GM18867 (cell line): ENCODE results near the gene PXK.

ENCODE experiments used
- ATAC-seq: cut with Tn5 transposase; IDR thresholded peaks from one replicate; pipeline ENCODE4 v1.9.1; 2021; ENCODE audit warnings: mild to moderate bottlenecking, moderate library complexity; ENCODE audit not compliant: unreplicated experiment

PXK gene

DNA sequence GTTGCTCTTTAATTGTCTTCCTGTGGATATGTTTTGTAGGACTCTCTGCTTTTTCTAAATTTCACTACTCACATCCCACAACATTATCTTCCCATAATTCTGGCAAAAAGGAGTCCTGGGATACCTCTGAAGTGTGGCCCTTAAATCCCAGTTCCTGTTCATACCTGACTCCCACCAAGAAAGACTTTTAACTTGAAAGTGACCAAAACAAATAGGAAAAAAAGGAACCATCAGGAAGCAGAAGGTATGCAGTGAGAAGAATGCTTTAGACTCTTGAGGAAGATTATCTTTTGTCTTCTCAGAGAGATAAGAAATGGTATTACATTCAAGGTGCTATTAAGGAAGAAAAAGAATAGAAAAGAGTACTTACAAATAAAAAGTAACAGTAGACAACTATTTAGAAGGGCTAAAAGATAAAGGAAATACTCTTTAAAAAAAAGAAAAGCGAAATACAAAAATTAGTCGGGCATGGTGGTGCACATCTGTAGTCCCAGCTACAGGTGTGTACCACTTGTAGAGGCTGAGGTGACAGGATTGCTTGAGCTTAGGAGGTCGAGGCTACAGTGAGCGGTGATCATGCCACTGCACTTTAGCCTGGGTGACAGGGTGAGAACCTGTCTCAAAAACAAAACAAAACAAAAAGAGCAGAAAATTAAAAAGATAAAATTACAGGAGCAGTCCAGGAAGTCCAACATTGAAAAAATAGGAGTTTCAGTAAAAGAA is 46.8 kb downstream of the PXK start:
- ATAC-seq: no peak

GRCh38 chr3:58383476-58383875 is 50.8 kb downstream of the PXK start:
- no peak for ATAC-seq

DNA sequence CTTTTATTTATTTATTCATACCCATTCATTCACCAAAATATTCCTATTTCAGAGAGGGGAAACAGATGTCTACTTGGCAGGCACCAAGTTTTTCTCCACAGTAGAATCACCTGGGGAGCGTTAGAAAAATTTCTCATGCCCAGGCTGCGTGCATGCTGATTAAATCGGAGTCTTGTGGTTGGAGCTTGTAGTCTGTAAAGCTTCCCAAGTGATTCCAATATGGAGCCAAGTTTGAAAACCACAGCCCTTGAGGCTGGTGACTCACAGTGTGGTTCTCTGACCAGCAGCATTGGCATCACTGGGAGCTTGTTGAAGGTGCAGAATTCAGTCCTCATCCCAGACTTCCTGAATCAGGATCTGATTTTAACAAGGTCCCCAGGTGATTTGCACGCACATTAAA is 51.2 kb downstream of the PXK start:
- no peak for ATAC-seq

DNA sequence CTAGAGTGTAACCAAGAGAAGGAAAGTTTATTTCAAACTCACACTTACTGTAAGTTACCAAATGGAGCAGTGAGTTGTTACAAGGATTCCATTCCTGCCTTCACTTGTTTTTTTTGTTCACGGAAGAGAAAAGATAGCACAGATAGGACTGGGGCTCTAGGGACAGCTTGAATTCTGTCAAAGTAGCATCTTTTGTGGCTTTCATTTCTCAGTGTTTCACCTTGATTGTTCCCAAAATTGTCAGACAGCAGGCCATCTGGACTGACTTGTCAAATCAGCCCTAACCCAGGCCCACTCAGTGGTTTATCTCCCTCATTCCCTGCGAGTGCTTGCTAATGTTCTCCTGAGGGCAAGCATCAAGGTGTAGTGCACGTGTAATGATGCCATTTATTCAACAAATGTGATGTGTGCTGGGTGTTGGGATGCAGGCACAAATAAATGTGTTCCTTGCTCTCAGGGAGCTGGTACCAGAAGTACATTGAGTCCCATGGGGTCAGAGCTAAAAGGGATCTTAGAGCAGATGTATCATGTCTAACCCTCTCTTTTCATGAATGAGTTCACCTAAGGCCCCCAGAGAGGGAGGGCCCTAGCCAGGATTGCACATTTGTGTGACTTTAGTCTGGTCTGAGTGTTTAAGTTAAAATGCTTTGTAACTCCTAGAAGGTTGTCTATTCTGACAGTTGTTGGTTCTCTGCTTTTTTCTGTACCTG is 51.8 kb downstream of the PXK start:
- no peak for ATAC-seq

GRCh38 chr3:58386626-58387365 is 54.1 kb downstream of the PXK start:
- no peak for ATAC-seq

- no peak for ATAC-seq
These were observed 55.2 kb downstream of the PXK start for GRCh38 chr3:58387650-58388546.

DNA sequence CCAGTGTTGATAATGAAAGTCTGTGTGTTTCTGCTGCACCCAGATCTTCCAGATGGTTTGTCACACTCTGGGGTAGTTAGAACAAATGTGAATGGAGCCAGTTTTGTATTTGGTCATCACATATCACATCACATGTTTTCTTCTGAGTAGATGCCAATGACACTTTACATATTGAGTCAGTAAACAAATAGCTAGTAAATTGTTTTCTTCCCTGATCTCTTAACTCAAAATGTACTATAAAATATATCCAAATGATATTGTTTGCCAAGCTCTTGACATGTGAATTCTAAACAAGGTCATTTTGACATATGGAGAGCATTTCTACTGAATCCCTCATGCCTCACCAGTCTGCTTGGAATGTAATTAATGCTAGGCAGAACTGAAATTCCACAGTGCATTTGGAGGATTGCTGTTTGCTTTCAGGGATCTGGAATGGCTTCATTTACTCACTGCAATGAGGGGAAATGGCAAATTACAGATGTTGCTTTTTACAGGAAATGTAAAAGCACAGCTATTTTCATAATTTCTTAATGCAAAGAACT is 55.9 kb downstream of the PXK start:
- no peak for ATAC-seq

- ATAC-seq: no peak
These were observed 58.6 kb downstream of the PXK start for GRCh38 chr3:58391156-58391865.

DNA sequence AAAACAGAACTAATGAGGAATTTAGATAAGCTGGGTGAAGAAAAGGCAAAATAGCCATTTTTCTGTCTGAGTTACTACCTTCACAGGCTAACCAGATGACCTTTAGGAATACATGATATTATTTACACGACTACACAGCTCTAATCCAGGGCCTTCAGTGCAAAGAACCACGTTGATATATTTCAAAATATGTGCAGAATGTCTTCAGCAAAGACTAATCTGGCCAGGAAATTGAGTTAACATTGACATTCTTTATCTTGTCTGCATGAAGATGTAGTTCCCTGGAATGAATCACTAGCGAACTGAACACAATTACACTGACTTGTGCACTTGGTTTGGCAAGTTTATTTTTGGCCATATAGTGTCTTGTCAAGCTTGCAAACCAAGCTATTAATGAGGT is 59.5 kb downstream of the PXK start:
- no peak for ATAC-seq

GRCh38 chr3:58394339-58394738 is 61.6 kb downstream of the PXK start:
- ATAC-seq: no peak

DNA sequence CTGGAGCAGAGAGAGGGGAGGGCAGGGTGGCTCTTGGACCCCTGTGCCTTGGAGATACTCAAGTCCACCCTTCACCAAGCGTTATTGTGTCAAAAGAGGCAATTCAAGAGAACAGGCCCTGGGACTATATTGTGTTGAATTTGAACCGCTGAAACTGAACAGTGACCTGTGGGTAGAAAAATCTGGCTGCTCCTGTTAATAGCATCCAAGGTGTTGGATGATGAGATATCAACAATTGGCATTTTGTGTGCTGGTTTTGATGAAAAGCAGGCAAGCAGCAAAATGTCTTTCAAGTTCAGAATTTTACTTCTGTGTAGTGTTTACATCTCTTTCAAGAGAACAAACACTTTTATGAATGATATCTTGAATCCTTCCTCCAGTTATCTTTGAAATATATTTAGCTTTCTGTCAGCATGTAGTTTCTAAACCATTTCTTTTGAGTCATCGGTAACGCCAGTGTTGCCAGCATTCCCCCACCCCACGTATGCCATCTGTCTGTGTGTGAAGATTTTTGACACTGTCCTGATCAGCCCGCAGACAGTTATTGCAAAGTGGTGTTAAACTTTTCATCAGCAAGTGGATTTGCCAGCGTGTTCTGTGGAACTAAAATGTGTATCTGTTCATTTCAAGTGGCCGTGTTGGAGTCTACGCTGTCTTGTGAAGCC is 66.1 kb downstream of the PXK start:
- no peak for ATAC-seq

- ATAC-seq: no peak
These were observed 70.9 kb downstream of the PXK start for GRCh38 chr3:58403513-58404109.

- no peak for ATAC-seq
These were observed 71.7 kb downstream of the PXK start for GRCh38 chr3:58404396-58404795.

DNA sequence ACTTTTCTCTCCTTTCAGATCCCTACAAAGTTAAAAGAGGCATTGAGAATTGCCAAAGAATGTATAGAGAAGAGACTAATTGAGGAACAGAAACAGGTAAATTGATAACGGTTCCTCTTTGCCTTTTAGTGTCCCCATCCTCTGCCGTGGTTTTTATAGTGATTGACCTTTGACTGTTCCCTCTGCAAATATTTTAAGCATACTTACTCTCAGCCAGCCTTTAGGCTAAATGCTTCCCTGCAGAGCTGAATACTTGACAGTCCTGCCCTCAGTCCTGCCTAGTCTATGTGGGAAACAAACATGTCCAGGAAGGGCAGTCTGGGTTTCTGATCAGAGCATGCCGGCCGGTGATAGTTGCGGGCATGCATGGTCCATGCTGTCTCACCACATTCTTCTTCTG is 76.2 kb downstream of the PXK start:
- ATAC-seq: no peak

DNA sequence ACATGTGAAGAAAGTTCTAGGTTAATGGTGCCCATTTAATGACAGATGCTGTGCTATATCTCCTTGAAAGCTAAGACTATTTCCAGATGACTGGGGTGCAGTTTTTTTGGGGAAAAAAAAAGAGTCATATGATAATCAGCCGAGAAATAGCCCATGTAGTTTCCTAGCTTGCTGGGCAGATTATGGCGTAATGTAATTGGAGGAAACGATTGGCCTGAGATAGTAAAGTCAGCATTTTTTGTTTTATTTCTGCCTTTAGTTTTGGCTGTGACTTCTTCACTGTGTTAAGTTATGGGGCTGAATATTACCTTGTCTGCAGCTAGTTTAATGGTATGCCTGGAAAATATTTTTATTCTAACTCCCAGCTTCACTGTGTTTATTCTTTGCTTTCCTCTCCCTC is 77.0 kb downstream of the PXK start:
- ATAC-seq: no peak

- ATAC-seq: no peak
These were observed 78.3 kb downstream of the PXK start for GRCh38 chr3:58411036-58411435.

DNA sequence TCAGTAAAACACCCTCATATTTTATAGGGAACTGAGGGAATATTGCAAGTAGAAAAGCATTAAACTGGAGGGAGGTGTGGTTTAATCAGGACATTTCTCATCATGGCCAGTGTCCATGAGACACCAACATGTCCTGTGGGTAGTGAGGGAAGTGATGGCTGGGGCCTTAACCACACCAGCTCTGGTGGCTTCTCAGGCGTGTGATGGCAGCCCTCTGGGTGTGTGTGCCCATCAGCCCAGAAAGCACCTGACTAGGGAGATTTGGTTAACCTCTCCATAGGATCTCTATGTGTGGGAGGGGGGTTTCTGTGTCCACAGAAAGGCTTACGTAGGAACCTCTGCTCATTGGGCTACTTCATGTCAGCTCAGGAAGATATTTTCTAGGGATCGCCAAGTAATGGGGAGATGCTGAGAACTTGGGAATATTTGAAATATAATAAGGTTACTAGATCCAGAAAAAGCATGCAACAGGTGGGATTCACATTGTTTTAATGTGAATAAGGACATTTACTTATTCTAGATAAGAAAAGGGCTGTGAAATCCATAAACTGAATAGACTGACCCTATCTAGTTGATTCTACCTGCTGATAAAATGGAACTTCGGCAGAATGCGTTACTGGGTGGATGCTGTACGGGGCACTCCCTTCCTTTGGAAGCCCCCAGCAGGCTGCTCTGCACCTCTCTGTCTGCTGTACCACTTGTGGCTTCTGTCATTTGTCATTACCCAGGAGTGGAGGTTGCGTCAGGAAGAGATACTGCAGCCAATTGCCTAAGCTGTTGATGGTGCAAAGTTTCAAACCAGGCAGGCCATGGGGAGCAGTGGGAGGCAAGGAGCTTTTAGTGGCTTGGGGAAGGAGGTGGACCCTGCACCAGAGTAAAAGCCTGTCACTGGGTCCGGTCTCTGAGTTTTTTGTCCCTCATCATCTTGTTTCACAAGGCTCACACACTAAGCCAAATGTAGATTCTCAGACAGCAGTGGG is 79.4 kb downstream of the PXK start:
- ATAC-seq: no peak
